Testis (tissue), 2 donors: ENCODE data around the gene ENO1.

Experiments used
- CTCF ChIP-seq, 3 experiments: fragments of 450-650 bp in 2 of 3; fragments of 200-600 bp in 1 of 3; sonication (generic) in 1 of 3; IDR thresholded peaks; one replicate each; pipeline ENCODE4 v1.5.1; 2016 to 2019; ENCODE audit warnings: antibody characterized with exemption in 3 of 3, mild to moderate bottlenecking in 2 of 3, moderate library complexity in 1 of 3
- POLR2A ChIP-seq: fragments of 450-650 bp; IDR thresholded peaks from one replicate; pipeline ENCODE4 v1.6.1; 2017; ENCODE audit warnings: antibody characterized with exemption, mild to moderate bottlenecking, moderate library complexity

GRCh38 chr1:8889103-8889846, 10.8 kb upstream of the ENO1 start:
- TF ChIP-seq POLR2A (no peak), CTCF (IDR thresholded peaks at IDR 0.05) (no peak)
